ENCODE measurements around the gene SH3TC1. TPM values are rescaled to one million over a fixed set of nuclear protein-coding genes. Genes with fewer than 3 reads are reported as not detected.

SH3TC1 gene
- total RNA-seq, 4 donors from 2014 or later, result 13.7 to 18.7 (median 15.2) TPM

- peak overlapping the region; percentile 39 to 61 (median 47) for H3K4me3 ChIP-seq
- peaks cover 0 to 16% (median 0%) of the 10 kb centered on the region in 4 donors for H3K36me3 ChIP-seq
- no peak for DNase-seq (ENCODE audit: extremely low spot score)
- H3K4me1 ChIP-seq, result peaks cover 29 to 55% (median 47%) of the 10 kb centered on the region in 4 donors
- H3K27me3 ChIP-seq, result no peaks in the 10 kb centered on the region
- H3K9me3 ChIP-seq, result no peaks in the 10 kb centered on the region
- TF ChIP-seq POLR2A (IDR thresholded peaks at IDR 0.05; ENCODE audit: low read depth) (no peak), CTCF (IDR thresholded peaks at IDR 0.05) (no peak), POLR2AphosphoS5 (IDR thresholded peaks at IDR 0.05) (no peak), EP300 (IDR thresholded peaks at IDR 0.05) (no peak)
- 60% methylated on average over 7 of the region's 9 CpGs for WGBS
- peak overlapping the region in 1 of 4 donors; percentile 64 for H3K27ac ChIP-seq (replicated peaks in 1 of 4)
- intact Hi-C loops (cut with DNase I), result no loop called here
These were observed 2.3 kb downstream of the SH3TC1 start for GRCh38 chr4:8201321-8201781.

GRCh38 chr4:8202108-8203051, 3.3 kb downstream of the SH3TC1 start:
- no peaks in the 10 kb centered on the region for H3K27me3 ChIP-seq
- H3K4me1 ChIP-seq, result peaks cover 27 to 54% (median 46%) of the 10 kb centered on the region in 4 donors
- H3K4me3 ChIP-seq, result peak overlapping the region in 2 of 4 donors; percentile 39 to 47
- intact Hi-C loops (cut with DNase I), result no loop called here
- no peak overlapping the region for H3K27ac ChIP-seq (replicated peaks in 1 of 4)
- H3K36me3 ChIP-seq, result peaks cover 0 to 17% (median 0%) of the 10 kb centered on the region in 4 donors
- no peaks in the 10 kb centered on the region for H3K9me3 ChIP-seq
- 94% methylated on average over 5 of the region's 21 CpGs for WGBS
- TF ChIP-seq POLR2A (IDR thresholded peaks at IDR 0.05; ENCODE audit: low read depth), result no peak
- TF ChIP-seq POLR2AphosphoS5 (IDR thresholded peaks at IDR 0.05), result no peak
- TF ChIP-seq EP300 (IDR thresholded peaks at IDR 0.05), result no peak
- TF ChIP-seq CTCF (IDR thresholded peaks at IDR 0.05), result no peak
- no peak for DNase-seq (ENCODE audit: extremely low spot score)

- Histone ChIP-seq H3K9me3 (no peaks in the 10 kb centered on the region), H3K4me3 (no peak overlapping the region), H3K27ac (replicated peaks in 1 of 4) (no peak overlapping the region), H3K36me3 (peaks cover 0 to 24% (median 0%) of the 10 kb centered on the region in 4 donors), H3K4me1 (peaks cover 27 to 47% (median 43%) of the 10 kb centered on the region in 4 donors), H3K27me3 (no peaks in the 10 kb centered on the region)
- 83% methylated on average over 7 of the region's 7 CpGs for WGBS
- TF ChIP-seq POLR2AphosphoS5 (IDR thresholded peaks at IDR 0.05), result no peak
- no peak for TF ChIP-seq POLR2A (IDR thresholded peaks at IDR 0.05; ENCODE audit: low read depth)
- TF ChIP-seq EP300 (IDR thresholded peaks at IDR 0.05), result no peak
- intact Hi-C loops (cut with DNase I), result no loop called here
- DNase-seq (ENCODE audit: extremely low spot score), result no peak
These were observed 3.9 kb downstream of the SH3TC1 start for GRCh38 chr4:8203052-8203401.

- Histone ChIP-seq H3K36me3 (peaks cover 0 to 28% (median 0%) of the 10 kb centered on the region in 4 donors), H3K4me3 (no peak overlapping the region), H3K27ac (replicated peaks in 1 of 4) (no peak overlapping the region), H3K4me1 (peaks cover 21 to 39% (median 35%) of the 10 kb centered on the region in 4 donors), H3K27me3 (no peaks in the 10 kb centered on the region), H3K9me3 (no peaks in the 10 kb centered on the region)
- intact Hi-C loops (cut with DNase I), result no loop called here
- TF ChIP-seq EP300 (IDR thresholded peaks at IDR 0.05), result no peak
- TF ChIP-seq POLR2A (IDR thresholded peaks at IDR 0.05; ENCODE audit: low read depth), result no peak
- TF ChIP-seq POLR2AphosphoS5 (IDR thresholded peaks at IDR 0.05), result no peak
- no peak for TF ChIP-seq CTCF (IDR thresholded peaks at IDR 0.05)
- whole genome bisulfite sequencing, result 93% methylated on average over 5 of the region's 10 CpGs
- no peak for DNase-seq (ENCODE audit: extremely low spot score)
These were observed 4.7 kb downstream of the SH3TC1 start for GRCh38 chr4:8203817-8204216.

GRCh38 chr4:8204576-8205227, 5.6 kb downstream of the SH3TC1 start:
- Histone ChIP-seq H3K4me1 (peaks cover 12 to 31% (median 26%) of the 10 kb centered on the region in 4 donors), H3K9me3 (no peaks in the 10 kb centered on the region), H3K27ac (replicated peaks in 1 of 4) (no peak overlapping the region), H3K27me3 (no peaks in the 10 kb centered on the region), H3K4me3 (no peak overlapping the region), H3K36me3 (peaks cover 0 to 37% (median under 1%) of the 10 kb centered on the region in 4 donors)
- no peak for DNase-seq (ENCODE audit: extremely low spot score)
- intact Hi-C loops (cut with DNase I), result no loop called here
- WGBS, result 92% methylated on average over 23 of the region's 31 CpGs
- TF ChIP-seq CTCF (IDR thresholded peaks at IDR 0.05) (no peak), POLR2A (IDR thresholded peaks at IDR 0.05; ENCODE audit: low read depth) (no peak), POLR2AphosphoS5 (IDR thresholded peaks at IDR 0.05) (no peak), EP300 (IDR thresholded peaks at IDR 0.05) (no peak)

Measured in esophagus muscularis mucosa (tissue), 4 donors.